Aorta (tissue), 5 donors: ENCODE results near the gene SLAMF8. TPM values are rescaled to one million over a fixed set of nuclear protein-coding genes. Genes with fewer than 3 reads are reported as not detected.

Experiments
- ATAC-seq: fragments of 200-7000 bp; cut with Tn5 transposase; one replicate; pipeline ENCODE4 v1.9.1; 2022; ENCODE audit warnings: moderate library complexity; ENCODE audit not compliant: low FRiP score
- DNase-seq, 2 donors: peaks; one replicate each; pipeline ENCODE4 v3.0.0-alpha.2; 2020
- H3K27ac ChIP-seq, 2 donors: one replicate each; pipeline ENCODE4 v1.5.1; 2013; ENCODE audit warnings: low read length in 2 of 2, mild to moderate bottlenecking in 2 of 2, moderate library complexity in 2 of 2, control low read depth in 1 of 2, inconsistent platforms in 1 of 2, low read depth in 1 of 2
- H3K27me3 ChIP-seq, 2 donors: one replicate each; pipeline ENCODE4 v1.6.1; 2013; ENCODE audit warnings: control low read depth in 1 of 2, low read length in 1 of 2, mild to moderate bottlenecking in 1 of 2, moderate library complexity in 1 of 2; ENCODE audit not compliant: insufficient read depth in 2 of 2, control insufficient read depth in 1 of 2
- H3K36me3 ChIP-seq, 2 donors: one replicate each; pipeline ENCODE4 v1.6.1; 2013; ENCODE audit warnings: control low read depth in 1 of 2, low read length in 1 of 2, mild to moderate bottlenecking in 1 of 2; ENCODE audit not compliant: insufficient read depth in 2 of 2, control insufficient read depth in 1 of 2
- H3K4me1 ChIP-seq, 2 donors: one replicate each; pipeline ENCODE4 v1.6.1; 2013; ENCODE audit warnings: low read length in 2 of 2, control low read depth in 1 of 2, mild to moderate bottlenecking in 1 of 2, moderate library complexity in 1 of 2; ENCODE audit not compliant: insufficient read depth in 2 of 2, control insufficient read depth in 1 of 2
- H3K4me3 ChIP-seq, 2 donors: one replicate each; pipeline ENCODE4 v1.5.1; 2013; ENCODE audit warnings: low read length in 2 of 2, control low read depth in 1 of 2, mild to moderate bottlenecking in 1 of 2
- H3K9me3 ChIP-seq: one replicate; pipeline ENCODE4 v1.6.1; 2013; ENCODE audit warnings: mild to moderate bottlenecking, low read length; ENCODE audit not compliant: control insufficient read depth
- WGBS, 2 donors: extraction: QIAGEN DNeasy Blood & Tissue Kit; methylation state at CpG; one replicate each; pipeline ENCODE4 v1.1.7; 2013; 5-methylcytosine and 5-hydroxymethylcytosine counted together
- intact Hi-C, 2 donors: fragments of 100-400 bp; cut with DNase I; formaldehyde crosslinking; loops; one replicate each; pipeline versions ENCODE4 v1.14.2 to v1.15.0; 2022
- polyA plus RNA-seq, 2 donors: library from polyadenylated mRNA; stranded (reverse); fragments of 200-250 nt; gene quantifications; one replicate each; pipeline ENCODE4 v1.2.3, GENCODE V29; 2013
- total RNA-seq, 2 donors: library from RNA; stranded (reverse); fragmentation: NEBNext Ultra II Directional; extraction: Animal tissue kit (Norgen Biotek cat#: 25700); gene quantifications; one replicate each; pipeline ENCODE4 v1.2.1, GENCODE V29; 2021
- donor health status: healthy with polysubstance abuse.
- donor health status: Bipolar disorder and iron deficiency.
- donor health status: DM: no; HTN: no; CAD: no.
- donor health status: DM: no; HTN: no; CAD: no.
- donor health status: DM: yes; HTN: yes; CAD: no.

Gene SLAMF8
- total and polyA plus RNA-seq, 4 donors, result 1.3 to 12.8 (median 5.9) TPM

DNA sequence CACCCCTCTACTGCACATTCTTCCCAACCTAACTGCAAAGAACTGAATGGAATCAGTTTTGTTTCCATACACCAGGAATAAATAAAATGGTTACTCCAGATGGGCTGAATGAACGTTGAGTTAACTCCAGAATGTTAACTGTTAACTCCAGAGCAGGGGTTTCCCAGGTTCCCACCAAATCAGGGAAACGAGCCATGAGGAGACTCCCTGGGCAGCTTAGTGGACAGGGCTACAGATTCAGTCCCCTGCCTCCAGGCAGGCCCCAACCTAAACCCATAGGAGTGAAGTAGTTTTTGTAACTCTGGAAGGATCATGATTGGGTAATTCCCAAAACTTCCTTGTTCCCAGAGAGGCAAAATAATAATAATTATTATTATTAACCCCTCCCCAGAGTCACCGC is 21.7 kb downstream of the SLAMF8 start:
- Histone ChIP-seq H3K9me3 (no peaks in the 10 kb centered on the region), H3K36me3 (no peaks in the 10 kb centered on the region), H3K27ac (no peak overlapping the region), H3K27me3 (no peaks in the 10 kb centered on the region), H3K4me1 (no peaks in the 10 kb centered on the region), H3K4me3 (no peak overlapping the region)
- DNase-seq, result no peak
- ATAC-seq, result no peak
- WGBS, 2 donors, result 47 to 49% methylated on average over 3 of the region's 3 CpGs
- intact Hi-C loops, result no loop called here

DNA sequence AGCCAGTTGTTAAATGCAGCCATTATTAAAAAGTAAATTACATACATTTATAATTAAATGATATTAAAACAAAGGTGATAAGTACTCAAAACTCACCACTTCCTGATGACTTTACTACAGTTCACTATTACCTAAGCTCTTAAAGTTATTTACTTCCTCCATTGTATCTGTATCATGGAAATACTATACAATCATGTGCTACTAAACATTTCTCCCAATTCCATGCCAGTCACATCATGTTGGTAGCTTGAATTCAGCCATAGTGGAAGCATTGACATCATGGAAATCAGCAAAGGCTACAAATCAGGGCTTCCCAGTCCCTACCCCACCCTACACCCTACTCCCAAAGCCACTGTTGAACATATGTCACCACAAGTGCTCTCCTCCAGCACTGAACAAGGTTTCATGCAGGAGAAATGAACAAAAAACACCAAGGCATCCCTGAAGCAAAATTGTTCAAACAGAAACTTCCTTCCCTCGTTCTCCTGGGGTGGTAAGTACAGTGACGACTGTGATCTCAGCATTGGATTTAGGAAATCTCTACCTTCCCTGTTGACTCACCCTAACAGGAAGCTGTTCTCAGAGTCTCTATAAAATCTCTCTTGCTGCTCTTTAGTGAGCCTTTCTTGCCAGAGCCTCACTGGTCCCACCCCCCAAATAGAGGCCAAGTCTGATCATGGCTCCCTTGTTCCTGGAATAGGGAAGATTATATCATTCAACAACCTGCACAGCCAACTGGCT is 23.1 kb downstream of the SLAMF8 start:
- no peak for ATAC-seq
- WGBS, 2 donors, result 80 to 96% methylated on average over 2 of the region's 2 CpGs
- Histone ChIP-seq H3K4me3 (no peak overlapping the region), H3K27ac (no peak overlapping the region), H3K9me3 (no peaks in the 10 kb centered on the region), H3K36me3 (no peaks in the 10 kb centered on the region), H3K27me3 (no peaks in the 10 kb centered on the region), H3K4me1 (no peaks in the 10 kb centered on the region)
- DNase-seq, result no peak
- intact Hi-C loops, result no loop called here

DNA sequence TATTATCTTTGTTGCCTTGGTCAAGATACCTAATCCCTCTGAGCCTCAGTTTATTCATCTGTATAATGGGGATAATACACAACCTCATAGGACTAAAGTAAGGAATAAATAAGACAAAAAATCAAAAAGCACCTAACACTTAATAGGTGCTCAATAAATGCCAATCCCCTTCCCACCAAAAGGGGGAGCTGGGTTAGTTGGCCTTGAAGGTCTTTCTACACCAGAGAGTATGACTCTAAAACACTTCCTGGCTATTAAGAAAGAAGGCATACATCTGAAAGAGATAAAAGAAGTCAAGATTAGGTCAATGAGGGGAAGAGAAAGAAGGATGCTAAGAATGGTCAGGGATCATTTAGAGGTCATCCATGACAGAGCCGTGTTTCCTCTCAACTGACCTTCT is 24.7 kb downstream of the SLAMF8 start:
- WGBS, 2 donors, result 70 to 80% methylated on average over 1 of the region's 1 CpG
- ATAC-seq (no peak), DNase-seq (no peak)
- intact Hi-C loops, result no loop called here
- H3K27ac ChIP-seq, result no peak overlapping the region
- H3K9me3 ChIP-seq, result no peaks in the 10 kb centered on the region
- no peaks in the 10 kb centered on the region for H3K36me3 ChIP-seq
- no peaks in the 10 kb centered on the region for H3K27me3 ChIP-seq
- H3K4me3 ChIP-seq, result no peak overlapping the region
- H3K4me1 ChIP-seq, result no peaks in the 10 kb centered on the region

DNA sequence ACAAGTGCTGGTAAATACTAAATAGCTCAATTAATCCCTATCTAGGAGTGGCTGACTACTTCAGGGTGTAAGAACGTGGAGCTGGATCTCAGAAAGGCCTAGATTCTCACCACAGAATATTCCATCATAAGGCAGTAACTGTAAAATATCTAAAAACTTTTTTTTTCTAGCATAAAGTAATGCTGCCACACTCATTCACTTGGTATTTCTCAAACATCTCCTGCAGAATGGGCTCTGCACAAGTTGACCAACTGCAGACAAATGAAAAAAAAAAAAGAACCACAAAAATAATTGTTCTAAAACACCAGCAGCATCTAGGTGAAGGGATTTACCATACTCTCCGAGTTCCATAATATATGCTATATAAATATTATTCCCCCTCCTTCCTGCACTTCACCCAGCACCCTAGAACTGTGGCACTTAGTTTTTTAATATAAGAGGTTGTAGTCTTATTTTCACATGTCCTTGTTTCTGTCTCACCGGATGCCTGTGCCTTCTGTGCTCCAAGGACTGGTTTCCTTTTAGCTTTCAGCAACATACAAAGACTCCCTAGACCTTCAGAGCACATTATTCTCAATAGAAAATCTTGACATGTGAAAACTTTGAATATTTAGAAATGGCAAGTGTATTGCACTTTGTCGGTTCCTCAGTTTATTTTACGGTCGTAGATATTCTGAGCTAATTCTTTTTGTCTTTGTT is 26.9 kb downstream of the SLAMF8 start:
- Histone ChIP-seq H3K4me1 (no peaks in the 10 kb centered on the region), H3K4me3 (peak overlapping the region in 1 of 2 donors; percentile 38), H3K9me3 (no peaks in the 10 kb centered on the region), H3K36me3 (no peaks in the 10 kb centered on the region), H3K27me3 (no peaks in the 10 kb centered on the region), H3K27ac (no peak overlapping the region)
- 12 to 17% methylated on average over 6 of the region's 6 CpGs for WGBS, 2 donors
- ATAC-seq, result no peak
- intact Hi-C loops, result loop anchor here in 1 of 2 donors (2.0 kb wide), 2 partner anchors 37 to 71 kb away; partner anchors contain the start of gene TAGLN2
- no peak for DNase-seq

DNA sequence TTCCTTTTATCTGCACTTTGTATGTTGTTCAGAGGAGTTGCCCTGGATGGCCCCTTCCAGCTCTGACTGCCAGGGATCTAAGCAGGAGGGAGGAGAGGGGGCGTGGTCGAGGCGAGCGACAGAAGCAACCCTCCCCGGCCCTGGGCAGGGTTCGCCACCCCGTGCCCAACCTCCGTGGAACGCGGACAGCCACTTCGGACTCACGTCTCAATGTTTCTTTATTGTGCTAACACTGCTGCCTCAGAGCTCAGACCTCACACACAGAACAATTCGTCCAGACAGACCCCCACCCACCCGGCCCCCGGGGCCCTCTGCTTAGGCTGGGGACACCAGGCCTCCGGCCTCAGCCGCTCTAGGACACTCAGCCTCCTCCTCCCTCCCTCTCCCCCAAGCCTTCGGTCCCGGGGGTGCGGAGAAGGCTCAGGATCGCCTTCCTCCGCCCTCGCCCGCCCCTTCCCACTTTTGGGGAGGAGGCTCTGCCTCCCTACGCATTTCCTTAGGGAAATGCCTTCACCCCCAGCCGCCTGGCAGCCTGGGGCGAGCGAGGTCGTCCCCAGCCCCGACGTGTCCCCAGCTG is 27.5 kb downstream of the SLAMF8 start:
- Histone ChIP-seq H3K4me1 (no peaks in the 10 kb centered on the region), H3K36me3 (no peaks in the 10 kb centered on the region), H3K27ac (peak overlapping the region; percentile 16 to 61), H3K27me3 (no peaks in the 10 kb centered on the region), H3K4me3 (peak overlapping the region; percentile 38 to 87), H3K9me3 (no peaks in the 10 kb centered on the region)
- 1% methylated on average over 29 to 31 of the region's 31 CpGs for WGBS, 2 donors
- peak; percentile 90 for DNase-seq
- intact Hi-C loops, result loop anchor here in 1 of 2 donors (2.0 kb wide), 2 partner anchors 37 to 71 kb away; partner anchors contain the start of gene TAGLN2
- ATAC-seq, result peak; percentile 88

DNA sequence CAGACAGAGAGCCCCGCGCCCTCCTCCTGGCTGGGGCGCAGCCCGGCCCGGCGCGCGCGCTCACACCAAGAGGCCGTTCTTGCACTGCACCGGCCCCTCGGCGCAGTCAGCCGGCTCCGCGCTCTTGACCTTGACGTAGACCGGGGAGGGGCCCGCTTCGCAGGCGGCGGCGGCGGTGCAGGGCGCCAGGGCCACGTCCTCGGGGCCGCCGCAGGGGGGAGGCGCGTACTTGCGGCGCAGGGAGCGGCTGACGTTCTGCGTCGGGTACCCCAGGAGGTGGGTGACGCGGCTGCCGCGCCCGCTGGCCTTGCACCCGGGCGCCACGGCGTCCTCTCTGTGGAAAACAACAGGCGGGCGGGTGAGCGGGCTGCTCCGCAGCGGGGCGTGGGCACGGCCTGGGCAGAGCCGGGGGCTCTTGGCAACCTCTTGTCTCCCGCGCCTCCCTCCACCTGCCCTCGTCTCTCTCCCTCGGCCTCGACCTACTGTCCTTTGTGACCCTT is 28.1 kb downstream of the SLAMF8 start:
- peak overlapping the region; percentile 16 to 61 for H3K27ac ChIP-seq
- DNase-seq (peak; percentile 93), ATAC-seq (peak; percentile 95)
- WGBS, 2 donors, result 0 to 1% methylated on average over 56 to 59 of the region's 59 CpGs
- peak overlapping the region; percentile 38 to 87 for H3K4me3 ChIP-seq
- H3K9me3 ChIP-seq, result no peaks in the 10 kb centered on the region
- no peaks in the 10 kb centered on the region for H3K36me3 ChIP-seq
- H3K27me3 ChIP-seq, result no peaks in the 10 kb centered on the region
- no peaks in the 10 kb centered on the region for H3K4me1 ChIP-seq
- intact Hi-C loops, result loop anchor here in 1 of 2 donors (2.0 to 5.0 kb wide), 3 partner anchors 36 to 70 kb away; partner anchors contain the start of gene TAGLN2

DNA sequence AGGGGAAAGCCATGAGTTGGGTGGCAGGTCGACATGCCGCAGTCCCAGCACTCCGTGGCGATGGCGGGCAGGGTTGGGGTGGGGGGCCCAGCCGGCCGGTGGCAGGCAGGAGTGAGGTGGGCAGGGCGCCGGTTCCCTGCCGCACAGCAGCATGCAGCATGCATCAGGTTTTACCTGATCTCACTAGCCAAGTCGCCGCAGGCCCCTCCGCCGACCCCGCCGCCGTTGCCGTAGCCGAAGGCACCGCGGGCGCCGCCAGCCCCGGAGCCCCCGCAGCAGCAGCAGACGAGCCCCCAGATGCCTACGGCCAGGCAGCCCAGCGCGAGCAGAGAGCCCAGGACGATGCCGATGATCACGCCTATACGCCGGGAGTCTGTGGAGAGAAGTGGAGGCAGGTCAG is 29.0 kb downstream of the SLAMF8 start:
- H3K4me3 ChIP-seq, result no peak overlapping the region
- H3K36me3 ChIP-seq, result no peaks in the 10 kb centered on the region
- H3K27me3 ChIP-seq, result no peaks in the 10 kb centered on the region
- WGBS, 2 donors, result 74 to 79% methylated on average over 34 of the region's 34 CpGs
- no peak overlapping the region for H3K27ac ChIP-seq
- H3K4me1 ChIP-seq, result no peaks in the 10 kb centered on the region
- intact Hi-C loops, result loop anchor here in 1 of 2 donors (2.0 to 5.0 kb wide), 3 partner anchors 35 to 69 kb away; partner anchors contain the start of gene TAGLN2
- H3K9me3 ChIP-seq, result no peaks in the 10 kb centered on the region
- DNase-seq (no peak), ATAC-seq (no peak)

DNA sequence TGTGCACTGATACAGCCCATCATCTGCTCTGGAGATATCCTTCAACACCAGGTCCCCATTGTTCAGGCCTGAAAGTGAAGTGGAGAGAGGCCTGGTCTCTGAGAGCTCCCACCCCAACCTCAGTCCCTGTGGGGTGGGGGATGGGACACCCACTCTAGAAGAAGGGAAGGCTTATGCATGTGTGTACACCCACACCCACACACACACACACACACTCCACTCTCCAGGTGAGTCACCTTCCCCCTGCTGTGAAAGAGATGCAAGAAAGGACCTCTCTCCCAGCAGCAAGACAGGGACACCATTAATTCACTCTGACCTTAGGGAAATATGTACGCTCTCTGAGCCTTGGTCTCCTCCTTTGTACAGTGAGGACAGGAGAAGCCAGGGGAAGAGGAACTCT is 29.9 kb downstream of the SLAMF8 start:
- H3K27ac ChIP-seq, result no peak overlapping the region
- 86 to 98% methylated on average over 1 of the region's 1 CpG for WGBS, 2 donors

More for the DNA sequence above, 29.9 kb downstream of the SLAMF8 start:
- no peaks in the 10 kb centered on the region for H3K27me3 ChIP-seq
- H3K9me3 ChIP-seq, result no peaks in the 10 kb centered on the region
- DNase-seq (no peak), ATAC-seq (no peak)
- no peak overlapping the region for H3K4me3 ChIP-seq
- intact Hi-C loops, result loop anchor here in 1 of 2 donors (5.0 kb wide), 1 partner anchor 59 kb away; no protein-coding TSS in a partner anchor
- H3K36me3 ChIP-seq, result no peaks in the 10 kb centered on the region
- no peaks in the 10 kb centered on the region for H3K4me1 ChIP-seq
